GM23248 (cell line): ENCODE data around the gene PGBD5. TPM values are rescaled to one million over a fixed set of nuclear protein-coding genes. Genes with fewer than 3 reads are reported as not detected.

Source experiments
- DNase-seq: peaks from one replicate; pipeline ENCODE4 v3.0.0-alpha.2; 2015
- H2AFZ ChIP-seq: fragments of 200-600 bp; sonication (generic); 2 replicates; pipeline ENCODE4 v1.6.1; 2016; ENCODE audit warnings: antibody characterized with exemption
- H3F3A ChIP-seq: fragments of 200-600 bp; sonication (generic); 2 replicates; pipeline ENCODE4 v1.6.1; 2016; ENCODE audit warnings: mild to moderate bottlenecking, antibody characterized with exemption, mixed run types; ENCODE audit not compliant: insufficient read depth
- H3K27ac ChIP-seq: fragments of 200-600 bp; sonication (generic); 2 replicates; pipeline ENCODE4 v1.5.1; 2016; ENCODE audit warnings: mild to moderate bottlenecking
- H3K27me3 ChIP-seq: fragments of 200-600 bp; sonication (generic); replicated peaks from 2 replicates; pipeline ENCODE4 v1.6.1; 2016; ENCODE audit warnings: mild to moderate bottlenecking; ENCODE audit not compliant: insufficient read depth
- H3K36me3 ChIP-seq: fragments of 200-600 bp; sonication (generic); 2 replicates; pipeline ENCODE4 v1.6.1; 2016; ENCODE audit warnings: low read depth, mild to moderate bottlenecking
- H3K4me1 ChIP-seq: fragments of 200-600 bp; sonication (generic); 2 replicates; pipeline ENCODE4 v1.6.1; 2016; ENCODE audit warnings: mild to moderate bottlenecking; ENCODE audit not compliant: insufficient read depth
- H3K4me2 ChIP-seq: fragments of 200-600 bp; sonication (generic); one replicate; pipeline ENCODE4 v1.6.1; 2016; ENCODE audit warnings: mild to moderate bottlenecking; ENCODE audit not compliant: unreplicated experiment
- H3K4me3 ChIP-seq: fragments of 200-600 bp; sonication (generic); 2 replicates; pipeline ENCODE4 v1.5.1; 2016; ENCODE audit warnings: mild to moderate bottlenecking
- H3K79me2 ChIP-seq: fragments of 200-600 bp; sonication (generic); 2 replicates; pipeline ENCODE4 v1.6.1; 2016; ENCODE audit warnings: mild to moderate bottlenecking; ENCODE audit not compliant: insufficient read depth
- H3K9ac ChIP-seq: fragments of 200-600 bp; sonication (generic); 2 replicates; pipeline ENCODE4 v1.6.1; 2016; ENCODE audit warnings: mild to moderate bottlenecking
- H3K9me2 ChIP-seq: fragments of 200-600 bp; sonication (generic); 2 replicates; pipeline ENCODE4 v1.6.1; 2016; ENCODE audit warnings: mixed run types, mild to moderate bottlenecking, moderate library complexity; ENCODE audit not compliant: insufficient read depth
- H3K9me3 ChIP-seq: fragments of 200-600 bp; sonication (generic); one replicate; pipeline ENCODE4 v1.6.1; 2017; ENCODE audit warnings: low read depth
- H4K20me1 ChIP-seq: fragments of 200-600 bp; sonication (generic); 2 replicates; pipeline ENCODE4 v1.6.0; 2016; ENCODE audit not compliant: insufficient read depth
- EZH2 ChIP-seq: fragments of 200-600 bp; sonication (generic); IDR thresholded peaks from 2 replicates; pipeline ENCODE4 v1.6.1; 2018; ENCODE audit warnings: antibody characterized with exemption, mild to moderate bottlenecking; ENCODE audit not compliant: insufficient read depth, poor library complexity, severe bottlenecking
- EZH2phosphoT487 ChIP-seq: fragments of 200-600 bp; sonication (generic); IDR thresholded peaks from 2 replicates; pipeline ENCODE4 v1.6.1; 2018; ENCODE audit warnings: antibody characterized with exemption, moderate library complexity, mild to moderate bottlenecking, low read depth; ENCODE audit not compliant: insufficient read depth
- WGBS, 2 experiments: methylation state at CpG; one replicate each; pipeline ENCODE4 v1.1.6; 2015 to 2017; ENCODE audit warnings: low lambda C conversion rate in 2 of 2, low coverage in 1 of 2; ENCODE audit errors: missing lambda C conversion rate in 2 of 2; 5-methylcytosine and 5-hydroxymethylcytosine counted together
- in situ Hi-C: fragments of 300-500 bp; cut with MboI; formaldehyde crosslinking; loops from 2 replicates; pipeline ENCODE4 v1.15.0; 2020
- polyA plus RNA-seq: library from polyadenylated mRNA; unstranded; fragments of >200 nt; fragmentation: Nextera tagmentation; extraction: Ambion mirVana; gene quantifications from 2 replicates; pipeline ENCODE4 v1.2.1, GENCODE V29; 2016
- total RNA-seq: library from RNA; depleted of rRNA; stranded (reverse); fragments of >200 nt; shearing (Covaris generic); gene quantifications from 2 replicates; pipeline ENCODE4 v1.2.3, GENCODE V29; 2014

PGBD5 gene
- total and polyA plus RNA-seq, 2 experiments from 2014 or later, result 0.23 to 0.32 TPM

- no peaks in the 10 kb centered on the region for H3K27me3 ChIP-seq
- no peak overlapping the region for H3K9ac ChIP-seq
- no peaks in the 10 kb centered on the region for H4K20me1 ChIP-seq
- no peak overlapping the region for H3K4me3 ChIP-seq
- no peak overlapping the region for H3K4me2 ChIP-seq
- in situ Hi-C loops, result no loop called here
- no peaks in the 10 kb centered on the region for H3K36me3 ChIP-seq
- no peaks in the 10 kb centered on the region for H3K9me3 ChIP-seq
- no peaks in the 10 kb centered on the region for H3K79me2 ChIP-seq
- H3K9me2 ChIP-seq, result no peaks in the 10 kb centered on the region
- H2AFZ ChIP-seq, result no peak overlapping the region
- TF ChIP-seq EZH2phosphoT487, result no peak
- no peak for TF ChIP-seq EZH2
- DNase-seq, result no peak
- no peaks in the 10 kb centered on the region for H3K4me1 ChIP-seq
- WGBS, 2 experiments, result 24 to 33% methylated on average over 20 of the region's 20 CpGs
- no peaks in the 10 kb centered on the region for H3F3A ChIP-seq
- H3K27ac ChIP-seq, result no peak overlapping the region
Measured at GRCh38 chr1:230391776-230392535, 34.2 kb downstream of the PGBD5 start.

DNA sequence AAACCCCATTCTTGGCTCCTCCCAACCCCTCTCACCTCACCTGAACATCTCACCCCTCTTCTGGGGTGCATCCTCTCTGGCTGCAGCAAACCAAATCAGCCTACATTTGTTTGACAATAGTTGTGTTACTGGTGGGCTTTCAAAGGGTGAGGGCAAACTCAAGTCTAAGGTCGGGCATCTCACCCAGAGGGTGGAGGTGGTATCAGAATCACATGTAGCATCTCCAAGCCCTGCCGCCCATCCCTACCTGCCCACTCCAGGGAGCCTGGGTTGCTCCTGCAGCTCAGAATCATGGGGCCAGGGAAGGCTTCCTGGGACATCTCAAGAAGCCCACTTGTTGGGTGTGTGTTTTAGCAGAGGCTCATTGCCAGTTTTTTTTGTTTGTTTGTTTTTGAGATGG lies 35.8 kb downstream of the PGBD5 start:
- Histone ChIP-seq H3K9me3 (no peaks in the 10 kb centered on the region), H3K9me2 (no peaks in the 10 kb centered on the region), H3K4me3 (no peak overlapping the region), H3K27ac (no peak overlapping the region), H3F3A (no peaks in the 10 kb centered on the region), H3K36me3 (no peaks in the 10 kb centered on the region), H3K27me3 (no peaks in the 10 kb centered on the region), H3K4me1 (no peaks in the 10 kb centered on the region), H4K20me1 (no peaks in the 10 kb centered on the region), H3K4me2 (no peak overlapping the region), H3K9ac (no peak overlapping the region), H2AFZ (no peak overlapping the region), H3K79me2 (no peaks in the 10 kb centered on the region)
- 19 to 21% methylated on average over 2 of the region's 2 CpGs for WGBS, 2 experiments
- no peak for DNase-seq
- in situ Hi-C loops, result no loop called here
- TF ChIP-seq EZH2, result no peak
- no peak for TF ChIP-seq EZH2phosphoT487

GRCh38 chr1:230387876-230388275 lies 38.3 kb downstream of the PGBD5 start:
- TF ChIP-seq EZH2 (no peak), EZH2phosphoT487 (no peak)
- no peak overlapping the region for H3K4me3 ChIP-seq
- H3K27me3 ChIP-seq, result no peaks in the 10 kb centered on the region
- H4K20me1 ChIP-seq, result no peaks in the 10 kb centered on the region
- DNase-seq, result no peak
- H3K9me3 ChIP-seq, result no peaks in the 10 kb centered on the region
- no peaks in the 10 kb centered on the region for H3K36me3 ChIP-seq
- H3K79me2 ChIP-seq, result no peaks in the 10 kb centered on the region
- no peaks in the 10 kb centered on the region for H3K4me1 ChIP-seq
- in situ Hi-C loops, result no loop called here
- H3K9ac ChIP-seq, result no peak overlapping the region
- WGBS, 2 experiments, result 78 to 79% methylated on average over 12 of the region's 12 CpGs
- no peaks in the 10 kb centered on the region for H3K9me2 ChIP-seq
- no peak overlapping the region for H3K27ac ChIP-seq
- no peak overlapping the region for H2AFZ ChIP-seq
- H3F3A ChIP-seq, result no peaks in the 10 kb centered on the region
- H3K4me2 ChIP-seq, result no peak overlapping the region

DNA sequence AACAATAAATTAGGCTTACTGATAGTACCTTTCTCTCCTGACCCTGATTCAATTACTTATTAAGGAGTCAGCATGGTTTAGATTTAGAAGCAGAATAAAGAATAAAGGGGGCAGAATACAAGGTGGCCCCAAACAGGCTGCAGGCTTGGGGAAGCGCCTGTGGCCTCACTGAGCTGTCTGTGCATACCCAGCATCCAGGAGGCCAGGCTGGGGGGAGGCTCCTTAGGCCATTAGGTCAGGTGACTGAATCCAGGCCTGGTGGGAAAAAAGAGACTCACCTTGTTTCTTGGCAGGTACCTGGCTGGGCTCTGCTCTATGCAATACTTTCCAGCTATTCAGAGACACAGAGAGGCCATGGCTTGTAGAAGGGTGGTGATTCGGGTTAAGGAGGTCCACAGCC lies 38.8 kb downstream of the PGBD5 start:
- no peaks in the 10 kb centered on the region for H3K4me1 ChIP-seq
- H3K9ac ChIP-seq, result no peak overlapping the region
- no peak overlapping the region for H3K27ac ChIP-seq
- no peak for DNase-seq
- no peaks in the 10 kb centered on the region for H4K20me1 ChIP-seq
- no peaks in the 10 kb centered on the region for H3F3A ChIP-seq
- no peaks in the 10 kb centered on the region for H3K9me3 ChIP-seq
- no peak overlapping the region for H3K4me3 ChIP-seq
- 39 to 51% methylated on average over 2 of the region's 2 CpGs for WGBS, 2 experiments
- H2AFZ ChIP-seq, result no peak overlapping the region
- no peak for TF ChIP-seq EZH2
- TF ChIP-seq EZH2phosphoT487, result no peak
- H3K79me2 ChIP-seq, result no peaks in the 10 kb centered on the region
- H3K36me3 ChIP-seq, result no peaks in the 10 kb centered on the region
- H3K27me3 ChIP-seq, result no peaks in the 10 kb centered on the region
- in situ Hi-C loops, result no loop called here
- H3K4me2 ChIP-seq, result no peak overlapping the region
- H3K9me2 ChIP-seq, result no peaks in the 10 kb centered on the region
